Stimulated activated CD4-positive, alpha-beta T cell treated with anti-CD3 and anti-CD28 coated beads, Interleukin-2, amount 100 ng/mL, for 24 hours (primary cell): ENCODE data around the gene PCED1A.
A peak's percentile ranks its signal among the peaks of the same experiment; 100 is the strongest.
"Not testable (repeated sequence)": the region's sequence is repeated elsewhere in the genome, so short reads cannot be mapped to it uniquely, and the experiment has no call there.

Source experiments
- DNase-seq, 2 donors: peaks; one replicate each; pipeline ENCODE4 v3.0.0-alpha.2; 2020

PCED1A gene

DNA sequence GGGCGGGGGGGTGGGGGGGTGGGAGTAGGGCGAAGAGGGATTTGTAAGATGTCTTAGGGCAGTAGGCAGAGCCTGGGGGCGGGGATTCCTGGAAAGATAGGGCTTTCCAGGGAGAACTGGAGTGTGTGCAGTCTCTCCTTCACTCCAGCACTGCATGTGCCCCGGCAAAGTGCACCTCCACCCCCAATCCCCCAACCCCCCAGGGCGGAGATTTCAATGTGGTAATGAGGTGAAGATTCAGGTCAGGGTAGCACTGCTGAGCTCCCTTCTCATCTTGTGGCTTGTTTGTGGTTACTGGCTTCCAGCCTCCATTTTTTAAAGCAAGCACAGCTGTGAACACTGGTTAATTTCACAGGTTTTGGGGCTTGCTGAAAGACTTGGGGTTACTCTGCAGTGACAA, 18.4 kb downstream of the PCED1A start:
- no peak for DNase-seq

DNA sequence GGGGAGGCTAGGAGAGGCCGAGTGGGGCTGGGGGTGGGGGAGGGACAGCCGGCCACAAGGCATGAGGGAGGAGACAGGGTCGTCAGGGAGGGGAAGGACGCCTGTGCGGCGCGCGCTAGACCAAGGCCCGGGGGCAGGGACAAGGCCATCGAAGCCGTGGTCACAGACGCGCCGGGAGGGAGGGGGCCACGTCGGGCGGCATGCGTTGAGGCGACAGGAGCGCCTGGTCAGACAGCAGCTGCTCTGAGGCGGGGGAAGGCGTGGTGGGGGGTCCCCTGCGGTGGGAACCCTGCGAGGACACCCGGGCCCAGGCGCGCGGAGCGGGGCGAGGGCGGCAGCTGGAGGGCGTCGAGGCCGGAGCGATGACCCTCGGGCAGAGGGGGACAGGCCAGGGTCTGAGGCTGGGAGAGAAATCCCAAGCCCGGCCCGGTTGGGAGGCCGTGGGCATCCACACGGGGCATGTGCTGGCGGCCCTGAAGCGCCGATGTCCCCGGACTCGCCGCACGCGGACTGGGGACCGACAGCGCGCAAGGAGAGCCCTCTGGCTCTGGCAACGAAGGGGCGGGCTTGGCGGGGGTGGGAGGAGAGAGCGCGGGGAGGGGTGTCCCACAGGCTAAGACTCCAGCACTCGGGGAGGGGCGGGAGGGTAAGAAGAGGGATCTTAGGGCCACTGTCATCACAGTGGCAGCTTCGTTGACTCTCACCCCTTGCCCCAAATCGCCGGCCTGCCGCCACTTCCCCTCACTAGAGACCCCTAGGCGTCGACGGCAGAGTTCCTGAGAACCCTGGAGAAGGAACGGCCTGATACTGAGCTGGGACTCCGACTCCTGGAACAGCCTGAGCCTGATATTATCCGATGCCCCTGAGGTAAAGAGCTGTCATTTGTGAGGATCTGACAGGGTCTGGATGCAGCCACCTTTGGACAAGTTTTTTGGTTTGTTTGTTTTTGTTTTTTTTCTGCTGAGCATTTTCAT, 19.3 kb downstream of the PCED1A start:
- peak in 1 of 2 donors; percentile 17 for DNase-seq

DNA sequence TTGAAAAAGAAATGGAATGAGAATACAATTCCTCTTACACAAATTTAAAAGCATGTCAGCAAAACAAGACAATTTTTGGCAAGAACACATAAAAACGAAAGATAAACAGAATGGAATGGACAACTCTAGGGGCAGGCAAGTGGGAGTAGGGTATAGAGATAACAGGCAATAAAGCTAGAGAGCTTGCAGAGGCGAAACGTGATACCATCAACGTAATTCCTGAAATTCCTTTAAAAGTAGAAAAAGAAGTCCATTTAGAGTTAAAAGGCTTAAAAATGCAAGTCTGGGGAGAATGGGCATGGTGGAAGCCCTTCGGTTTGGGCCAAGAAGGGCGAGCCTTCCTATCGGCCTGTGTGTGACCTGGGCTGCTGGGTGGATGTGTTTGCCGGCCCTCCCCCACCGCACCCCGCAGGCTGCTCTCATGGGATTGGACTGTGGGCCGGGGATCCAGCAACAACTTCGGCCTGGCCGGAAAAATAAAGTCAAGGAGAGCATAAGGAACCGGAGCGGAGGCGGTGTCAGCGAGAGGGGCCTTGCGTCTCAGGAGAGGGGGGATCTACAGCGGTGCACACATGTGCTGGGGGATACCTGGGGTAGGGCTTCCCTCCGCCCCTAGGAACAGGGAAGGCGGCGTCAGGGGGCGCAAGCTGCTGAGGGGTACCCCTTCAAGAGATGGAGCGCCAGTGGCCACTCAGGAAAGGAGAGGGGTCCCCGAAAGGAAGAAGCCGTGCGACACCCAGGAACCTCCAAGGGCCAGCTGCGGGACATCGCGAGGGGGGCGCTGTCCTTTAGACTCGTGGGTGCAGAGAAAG, 20.2 kb downstream of the PCED1A start:
- peak in 1 of 2 donors; percentile 14 for DNase-seq

DNA sequence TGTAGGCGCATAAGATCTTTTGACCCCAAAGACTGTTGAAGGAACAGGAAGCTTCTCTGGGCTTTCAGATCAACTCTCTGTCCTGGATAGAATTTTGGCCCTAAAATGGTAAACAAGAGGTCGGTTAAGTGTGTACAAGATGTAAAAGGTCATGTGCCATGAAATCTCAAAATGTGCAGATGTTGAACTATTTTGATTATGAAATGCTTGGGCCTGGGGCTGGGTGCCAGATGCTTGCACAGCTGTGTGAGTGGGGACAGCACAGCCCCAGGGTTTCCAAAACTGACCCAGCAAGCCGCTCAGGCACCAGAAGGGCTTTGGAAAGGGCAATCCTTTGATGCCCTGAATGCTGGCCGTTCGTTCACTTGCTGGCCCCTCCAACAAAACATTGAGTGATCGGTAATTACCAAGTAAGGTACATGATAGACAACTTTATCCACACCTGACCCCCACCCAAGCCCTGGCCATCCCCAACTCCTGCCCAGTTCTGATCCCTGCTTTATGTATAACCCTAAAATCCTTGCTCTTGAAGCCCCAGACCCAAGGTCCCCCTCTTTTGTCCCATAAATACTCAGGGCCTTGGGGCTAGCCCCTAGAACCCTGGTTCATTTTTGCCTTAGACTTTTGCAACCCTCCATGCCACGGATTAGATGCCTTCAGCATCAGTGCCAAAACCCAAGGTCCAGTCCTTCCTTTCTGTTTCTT, 22.4 kb downstream of the PCED1A start:
- no peak for DNase-seq

DNA sequence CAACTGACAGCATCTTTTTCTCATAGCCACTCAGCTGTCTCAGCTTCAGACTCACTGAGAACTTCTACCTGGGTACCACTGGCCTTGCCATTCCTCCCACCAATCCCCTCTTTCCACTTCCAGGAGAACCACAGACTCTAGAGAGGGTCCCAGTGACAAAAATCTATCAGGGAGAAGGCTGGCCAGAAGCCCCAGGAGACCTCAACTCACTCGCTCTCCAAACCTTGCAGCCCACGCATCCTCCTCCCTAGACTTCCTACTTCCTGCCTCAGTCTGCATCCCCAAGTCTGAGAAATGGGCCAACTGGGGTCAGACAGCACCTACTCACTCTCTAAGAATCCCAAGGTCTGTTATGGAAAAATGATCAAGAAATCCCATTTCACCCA, 23.1 kb downstream of the PCED1A start:
- DNase-seq = no peak

DNA sequence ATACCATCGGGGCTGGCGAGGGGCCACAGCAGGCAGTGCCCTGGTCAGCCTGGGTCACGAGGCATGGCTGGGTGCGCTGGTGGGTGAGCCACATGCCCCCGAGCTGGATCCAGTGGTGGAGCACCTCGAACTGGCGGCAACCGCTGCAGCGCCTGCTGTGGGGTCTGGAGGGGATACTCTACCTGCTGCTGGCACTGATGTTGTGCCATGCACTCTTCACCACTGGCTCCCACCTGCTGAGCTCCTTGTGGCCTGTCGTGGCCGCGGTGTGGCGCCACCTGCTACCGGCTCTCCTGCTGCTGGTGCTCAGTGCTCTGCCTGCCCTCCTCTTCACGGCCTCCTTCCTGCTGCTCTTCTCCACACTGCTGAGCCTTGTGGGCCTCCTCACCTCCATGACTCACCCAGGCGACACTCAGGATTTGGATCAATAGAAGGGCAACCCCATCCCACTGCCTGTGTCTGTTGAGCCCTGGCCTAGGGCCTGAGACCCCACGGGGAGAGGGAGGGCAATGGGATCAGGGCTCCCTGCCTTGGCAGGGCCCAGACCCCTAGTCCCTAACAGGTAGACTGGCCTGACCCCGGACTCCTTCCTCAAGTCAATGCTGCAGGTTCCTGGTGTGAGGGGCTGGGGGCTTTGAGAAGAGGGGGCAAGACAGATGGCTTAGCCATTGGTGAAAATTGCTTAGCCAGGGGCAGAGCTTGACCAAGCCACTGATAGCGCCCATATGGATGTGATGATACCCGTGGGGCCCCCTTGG, 23.7 kb downstream of the PCED1A start:
- peak in 1 of 2 donors; percentile 12 for DNase-seq

DNA sequence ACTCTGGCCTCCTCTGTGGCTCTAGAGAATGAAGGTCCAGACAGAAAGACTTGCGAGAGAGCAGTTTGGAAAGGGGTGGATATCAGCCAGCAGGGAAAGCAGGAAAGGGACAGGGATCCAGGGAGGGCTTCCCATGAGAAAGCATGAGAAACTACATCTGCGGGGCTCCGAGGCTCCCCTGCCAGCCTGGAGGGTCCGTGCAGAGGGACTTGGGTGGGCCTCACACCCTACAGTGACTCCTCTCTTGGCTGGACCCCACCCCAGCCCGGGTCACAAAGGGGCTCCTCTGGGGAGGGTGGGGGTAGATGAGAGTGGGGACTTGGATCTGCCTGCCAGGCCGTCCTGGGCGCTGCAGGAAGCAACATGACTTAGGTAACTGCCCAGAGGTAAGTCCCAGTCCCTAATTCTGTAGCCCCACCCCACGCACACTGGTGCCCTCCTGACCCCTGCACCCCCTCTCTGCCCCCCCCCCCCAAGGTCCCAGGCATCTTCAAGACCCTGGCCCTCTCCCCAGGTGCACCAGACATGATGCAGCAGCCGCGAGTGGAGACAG, 24.3 kb downstream of the PCED1A start, which contains the start of gene TMEM239:
TMEM239 (plus strand) TSS at position 335 of the 553 bp plus-strand sequence; CDS start at position 526, 191 bp downstream.
- DNase-seq = no peak

DNA sequence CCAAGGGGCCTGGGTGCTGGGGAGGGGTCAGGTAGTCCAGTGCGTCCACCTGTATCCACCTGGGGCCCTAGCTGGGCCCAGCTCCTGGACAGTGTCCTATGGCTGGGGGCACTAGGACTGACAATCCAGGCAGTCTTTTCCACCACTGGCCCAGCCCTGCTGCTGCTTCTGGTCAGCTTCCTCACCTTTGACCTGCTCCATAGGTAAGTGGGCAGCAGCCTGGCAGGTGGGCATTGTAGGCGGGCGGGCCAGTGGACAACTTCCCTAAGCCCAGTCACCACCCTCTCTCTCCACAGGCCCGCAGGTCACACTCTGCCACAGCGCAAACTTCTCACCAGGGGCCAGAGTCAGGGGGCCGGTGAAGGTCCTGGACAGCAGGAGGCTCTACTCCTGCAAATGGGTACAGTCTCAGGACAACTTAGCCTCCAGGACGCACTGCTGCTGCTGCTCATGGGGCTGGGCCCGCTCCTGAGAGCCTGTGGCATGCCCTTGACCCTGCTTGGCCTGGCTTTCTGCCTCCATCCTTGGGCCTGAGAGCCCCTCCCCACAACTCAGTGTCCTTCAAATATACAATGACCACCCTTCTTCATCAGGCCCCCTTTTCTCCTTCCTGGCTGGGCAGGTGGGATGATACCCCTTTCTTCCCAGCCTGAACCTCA, 25.1 kb downstream of the PCED1A start:
- no peak for DNase-seq

DNA sequence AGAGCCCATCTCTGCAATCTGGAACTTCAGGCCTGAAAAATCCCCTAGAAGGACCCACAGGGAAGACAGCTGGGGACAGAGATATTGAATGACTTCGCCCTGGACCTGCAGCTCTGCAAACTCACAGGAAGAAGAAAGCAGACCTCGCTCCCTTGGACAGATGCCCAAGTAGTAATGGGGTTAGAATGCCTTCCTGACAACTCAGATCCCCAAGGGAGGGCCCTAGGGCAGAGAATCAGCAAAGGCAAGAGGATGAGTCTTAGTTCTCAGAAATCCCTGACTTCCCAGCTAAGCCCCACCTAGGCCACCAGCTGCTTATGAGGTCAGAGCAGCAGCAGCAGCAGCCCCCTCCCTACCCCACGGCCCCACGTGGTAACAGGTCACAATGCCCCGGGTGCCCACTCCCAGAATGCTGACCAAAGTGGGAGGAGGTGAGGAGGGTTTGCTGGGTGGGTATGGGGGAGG, 25.8 kb downstream of the PCED1A start, which contains the start of gene C20orf141:
C20orf141 (plus strand) TSS at position 401 of the 465 bp plus-strand sequence. CDS start 198 bp downstream, outside the sequence.
- no peak for DNase-seq

DNA sequence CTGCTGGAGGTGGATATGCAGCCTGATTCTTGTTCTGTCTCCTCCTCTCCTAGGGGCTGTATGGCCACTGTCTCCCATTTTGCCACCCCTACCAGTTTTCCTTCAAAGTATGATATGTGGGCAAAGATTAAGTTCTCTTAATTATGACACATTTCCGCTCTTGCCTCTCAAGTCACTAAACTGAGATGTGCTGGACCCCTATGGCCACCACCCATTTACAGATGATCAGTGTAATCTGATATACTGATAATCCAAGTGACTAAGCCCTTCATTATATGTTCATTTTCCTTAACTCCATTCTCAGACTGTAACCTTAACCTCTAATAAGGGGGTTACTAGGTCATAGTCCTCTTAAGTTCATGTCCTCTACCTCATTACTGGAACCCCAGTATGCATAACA, 26.4 kb downstream of the PCED1A start:
- no peak for DNase-seq

DNA sequence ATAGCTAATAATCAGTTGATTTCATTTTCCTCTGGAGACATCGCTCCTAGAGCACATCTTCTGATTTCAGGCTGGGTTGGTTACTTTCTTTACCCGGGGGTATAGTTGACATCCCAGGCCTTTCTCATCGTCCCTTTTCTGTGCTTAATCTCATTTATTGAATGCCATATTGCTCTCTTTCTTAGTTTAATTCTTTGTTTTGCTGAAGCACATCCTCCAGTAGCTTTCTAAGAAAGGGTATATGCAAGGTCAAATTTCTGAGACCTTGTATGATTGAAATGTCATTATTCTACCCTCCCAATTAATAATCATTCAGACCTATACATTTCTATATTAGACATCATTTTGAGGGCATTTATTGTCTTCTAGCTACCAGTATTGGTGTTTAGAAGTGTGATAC, 28.3 kb downstream of the PCED1A start:
- no peak for DNase-seq

DNA sequence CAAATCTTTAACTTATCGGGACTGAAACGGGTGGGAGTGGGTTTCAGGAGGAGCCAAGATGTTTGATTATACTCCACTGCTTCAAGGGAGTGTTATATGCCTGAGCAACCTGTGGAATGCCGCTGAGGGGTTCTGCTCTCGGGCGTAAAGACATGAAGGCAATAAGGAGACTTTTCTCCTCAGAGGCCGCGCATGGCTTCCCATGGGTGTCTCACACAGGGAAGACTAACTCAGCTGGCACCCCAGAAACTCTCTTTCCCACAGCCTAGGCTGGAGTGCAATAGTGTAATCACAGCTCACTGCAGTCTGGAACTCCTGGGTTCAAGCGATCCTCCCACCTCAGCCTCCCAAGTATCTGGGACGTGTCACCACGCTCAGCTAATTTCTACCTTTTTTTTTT, 30.8 kb downstream of the PCED1A start:
- no peak for DNase-seq

DNA sequence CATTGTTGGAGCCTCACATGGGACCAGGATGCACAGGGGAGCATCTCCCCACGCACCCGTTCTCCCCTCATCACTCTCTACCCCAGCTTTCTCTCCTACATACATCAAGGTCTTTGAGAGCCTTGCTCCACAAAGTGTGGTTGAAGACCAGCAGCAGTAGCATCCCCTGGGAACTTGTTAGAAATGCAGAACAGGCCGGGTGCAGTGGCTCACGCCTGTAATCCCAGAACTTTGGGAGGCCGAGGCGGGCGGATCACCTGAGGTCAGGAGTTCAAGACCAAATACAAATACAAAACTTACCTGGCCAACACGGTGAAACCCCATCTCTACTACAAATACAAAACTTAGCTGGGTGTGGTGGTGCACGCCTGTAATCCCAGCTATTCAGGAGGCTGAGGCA, 32.5 kb downstream of the PCED1A start:
- not testable (repeated sequence) for DNase-seq

DNA sequence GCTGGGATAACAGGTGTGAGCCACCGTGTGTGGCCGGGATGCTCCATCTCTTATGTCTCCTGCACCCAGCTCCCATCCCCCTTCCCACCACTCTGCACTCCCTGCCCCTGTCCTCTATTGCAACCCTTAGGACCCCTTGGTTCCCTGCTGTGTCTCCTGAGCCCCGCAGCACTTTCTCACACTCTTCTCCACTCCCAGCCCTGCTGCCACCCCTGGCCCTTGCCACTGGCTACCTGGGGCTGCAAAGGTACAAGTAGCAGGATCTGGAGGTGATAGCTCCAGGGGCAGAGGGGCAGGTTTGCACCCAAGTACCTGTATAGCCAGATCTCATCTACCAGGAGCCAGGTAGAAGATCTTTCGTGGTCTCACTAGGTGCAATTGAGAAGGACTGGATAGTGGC, 33.4 kb downstream of the PCED1A start:
- no peak for DNase-seq

DNA sequence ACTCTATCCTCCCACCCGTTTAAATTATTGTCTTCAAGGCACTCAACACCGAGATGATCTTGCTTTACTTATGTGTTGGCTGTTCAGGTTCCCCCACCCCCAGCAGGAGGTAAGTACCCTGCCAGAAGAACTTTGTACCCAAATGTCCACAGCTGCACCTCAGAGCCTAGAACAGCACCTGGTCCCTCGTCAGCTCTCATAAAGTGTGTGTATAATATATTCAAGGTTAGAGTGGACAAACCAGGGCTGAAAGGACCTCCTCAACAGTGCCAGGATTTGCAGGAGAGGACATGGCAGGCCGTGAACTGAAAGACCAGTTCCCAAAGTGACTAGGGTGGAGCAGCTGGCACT, 34.1 kb downstream of the PCED1A start:
- DNase-seq = no peak

DNA sequence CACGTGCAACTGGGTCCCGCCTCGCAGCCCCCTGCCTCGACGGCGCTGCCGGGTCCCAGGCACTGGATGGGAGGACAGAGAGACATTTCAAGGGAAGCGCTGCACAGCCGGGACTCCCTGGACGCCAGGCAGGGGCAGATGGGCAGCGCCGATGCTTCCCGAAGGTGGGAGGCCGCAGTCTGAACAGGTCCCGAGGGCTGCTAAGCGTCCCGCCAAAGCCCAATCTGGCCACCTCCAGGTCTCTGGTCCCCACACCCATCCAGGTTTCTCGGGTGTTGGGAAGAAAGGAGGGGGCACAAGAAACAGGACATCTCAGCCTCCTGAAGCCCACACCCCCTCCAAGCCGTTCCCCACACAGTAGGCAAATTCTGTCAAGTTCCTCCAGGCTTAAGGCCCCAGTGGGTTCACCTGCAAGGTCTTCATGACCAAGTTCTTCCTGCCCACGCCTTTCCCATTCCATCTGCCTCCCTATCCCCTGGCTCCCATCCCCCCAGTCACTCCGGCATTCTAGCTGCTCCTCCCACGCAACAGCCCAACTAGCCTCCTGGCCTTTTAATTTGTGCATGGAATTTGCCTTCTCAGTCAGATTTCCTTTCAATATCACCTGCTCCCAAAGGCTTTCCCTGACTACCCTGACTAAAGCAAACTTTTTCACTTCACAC, 34.6 kb downstream of the PCED1A start:
- DNase-seq = no peak

DNA sequence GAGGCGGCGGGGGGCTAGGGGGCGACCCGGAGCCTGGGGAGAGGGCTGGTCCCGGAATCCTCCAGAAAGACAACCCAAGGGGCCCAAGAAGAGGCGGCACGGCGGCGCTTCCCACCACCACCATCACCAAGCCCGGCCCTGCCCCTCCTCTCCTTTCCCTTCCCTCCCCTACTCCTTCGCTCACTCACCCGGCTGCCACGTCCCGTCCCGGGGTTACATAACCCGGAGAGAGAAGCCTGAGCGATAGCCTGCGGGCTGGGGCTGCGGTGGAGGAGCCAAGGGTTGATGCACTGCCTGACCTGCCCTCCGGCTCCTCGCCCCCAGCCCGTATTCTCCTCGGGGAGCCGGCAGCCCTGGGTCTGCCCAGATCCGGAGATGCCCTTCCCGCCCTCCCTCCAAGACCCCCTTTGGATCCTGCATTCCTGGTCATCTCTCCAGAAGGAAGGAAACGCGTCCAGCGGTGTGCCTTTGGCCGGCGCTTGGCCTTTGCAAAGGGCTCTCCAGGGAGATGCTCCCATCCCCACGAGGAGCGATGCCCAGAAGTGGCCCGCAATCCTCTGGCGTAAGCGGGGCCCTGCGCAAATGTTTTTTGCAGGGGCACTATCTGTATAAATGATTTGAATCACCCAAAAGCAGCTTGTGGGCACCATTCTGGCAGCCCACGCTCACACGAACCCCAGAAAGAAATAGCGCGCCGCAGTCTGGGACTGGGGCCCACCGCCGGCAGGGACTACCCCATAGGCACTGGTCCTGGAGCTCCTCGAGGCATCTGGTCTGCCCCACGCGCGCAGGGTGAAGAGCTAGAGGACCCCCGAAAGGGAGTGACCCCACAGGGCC, 35.4 kb downstream of the PCED1A start:
- DNase-seq = no peak

DNA sequence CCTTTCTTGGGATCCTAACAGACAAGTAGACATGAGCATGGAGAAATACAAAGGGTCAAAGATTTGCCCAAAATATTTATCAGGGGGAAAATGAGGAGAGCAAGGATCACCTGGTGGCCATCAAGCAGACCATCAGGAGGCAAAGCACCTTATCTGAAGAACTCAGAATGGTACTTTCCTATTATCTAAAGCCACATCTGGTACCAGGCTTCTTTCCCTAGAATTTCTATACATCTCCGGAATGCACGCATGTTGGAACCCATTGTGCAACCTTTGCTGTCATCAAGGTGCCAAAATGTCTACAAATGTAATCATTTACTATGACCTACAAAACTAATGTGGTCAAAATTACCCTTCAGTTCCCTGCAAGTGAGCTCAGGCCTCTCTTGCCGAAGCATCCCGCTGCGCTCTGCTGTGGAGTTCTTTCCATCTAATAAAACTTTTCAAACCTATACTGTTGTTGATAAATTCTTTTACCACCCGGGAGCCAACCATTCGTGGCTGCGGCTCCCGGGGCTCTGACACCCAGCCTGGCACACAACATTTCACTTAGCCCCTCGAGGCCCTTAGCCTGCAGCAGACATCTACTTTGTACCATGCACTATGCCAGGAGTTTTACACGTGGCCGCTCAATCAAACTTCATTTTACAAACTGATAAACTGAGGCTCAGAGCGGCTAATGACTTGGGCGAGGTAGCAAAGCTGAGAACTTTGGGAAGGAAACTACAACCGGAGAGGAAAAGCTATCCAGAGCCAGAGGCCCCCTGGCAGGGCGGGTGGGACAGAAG, 36.2 kb downstream of the PCED1A start:
- no peak for DNase-seq

DNA sequence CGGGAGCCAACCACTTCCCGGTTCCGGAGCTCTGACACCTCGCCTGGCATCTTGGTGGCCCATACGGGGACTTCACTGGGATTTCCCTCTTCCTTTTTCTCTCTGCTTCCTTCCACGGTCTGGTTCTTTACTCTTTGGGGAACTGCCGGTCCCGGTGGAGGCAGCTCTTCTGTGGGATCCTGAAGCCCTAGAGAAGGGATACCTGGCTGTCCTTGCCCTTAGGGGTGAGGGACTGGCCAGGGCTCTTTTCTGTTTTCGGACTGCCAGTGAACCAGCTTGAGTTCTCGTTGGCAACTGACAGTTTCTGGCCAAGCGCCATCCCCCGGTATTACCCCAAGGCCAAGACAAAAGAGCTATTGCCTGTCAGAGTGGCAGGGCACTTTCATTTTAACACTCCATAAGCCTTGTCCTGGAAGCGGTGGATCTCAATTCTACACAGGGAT, 39.1 kb downstream of the PCED1A start:
- no peak for DNase-seq
